Testis (tissue), 3 donors: ENCODE results near the gene COX6B2. TPM values are rescaled to one million over a fixed set of nuclear protein-coding genes. Genes with fewer than 3 reads are reported as not detected.

ENCODE experiments used
- DNase-seq: peaks from one replicate; pipeline ENCODE4 v3.0.0-alpha.2; 2019
- H3K27ac ChIP-seq, 2 donors: fragments of 200-600 bp; sonication (generic); one replicate each; pipeline ENCODE4 v1.5.1; 2019
- H3K27me3 ChIP-seq: fragments of 200-600 bp; sonication (generic); one replicate; pipeline ENCODE4 v1.5.1; 2019
- H3K36me3 ChIP-seq: fragments of 200-600 bp; sonication (generic); one replicate; pipeline ENCODE4 v1.5.1; 2017; ENCODE audit warnings: low read depth; ENCODE audit errors: missing control alignments
- H3K4me1 ChIP-seq: fragments of 200-600 bp; sonication (generic); one replicate; pipeline ENCODE4 v1.5.1; 2019
- H3K4me3 ChIP-seq, 2 donors: fragments of 200-600 bp; sonication (generic); one replicate each; pipeline ENCODE4 v1.5.1; 2017 to 2019
- H3K9me3 ChIP-seq: fragments of 200-600 bp; sonication (generic); one replicate; pipeline ENCODE4 v1.5.1; 2017
- CTCF ChIP-seq, 3 experiments: fragments of 450-650 bp in 2 of 3; fragments of 200-600 bp in 1 of 3; sonication (generic) in 1 of 3; IDR thresholded peaks; one replicate each; pipeline ENCODE4 v1.5.1; 2016 to 2019; ENCODE audit warnings: antibody characterized with exemption in 3 of 3, mild to moderate bottlenecking in 2 of 3, moderate library complexity in 1 of 3
- POLR2A ChIP-seq: fragments of 450-650 bp; IDR thresholded peaks from one replicate; pipeline ENCODE4 v1.6.1; 2017; ENCODE audit warnings: antibody characterized with exemption, mild to moderate bottlenecking, moderate library complexity
- WGBS, 2 donors: methylation state at CpG; one replicate each; pipeline ENCODE4 v1.1.5; 2018; 5-methylcytosine and 5-hydroxymethylcytosine counted together
- intact Hi-C: fragments of 100-400 bp; cut with DNase I; formaldehyde crosslinking; loops from one replicate; pipeline ENCODE4 v1.15.1; 2023; ENCODE audit warnings: low total_unique reads
- polyA plus RNA-seq: library from polyadenylated mRNA; stranded (reverse); fragments of 350-450 nt; fragmentation: Illumina TruSeq; extraction: RNeasy Lipid Tissue Mini Kit (QIAGEN cat#74804); gene quantifications from one replicate; pipeline ENCODE4 v1.2.3, GENCODE V29; 2014; ENCODE audit warnings: low read depth, low replicate concordance; ENCODE audit not compliant: insufficient read depth
- total RNA-seq, 2 donors: library from RNA; depleted of rRNA; stranded (reverse); fragments of >200 nt; gene quantifications; one replicate each; pipeline ENCODE4 v1.2.3, GENCODE V29; 2016

Gene COX6B2
- total and polyA plus RNA-seq, 3 donors from 2014 or later, result 27.9 to 171 (median 47.5) TPM

GRCh38 chr19:55311397-55311796 lies 43.1 kb downstream of the COX6B2 start:
- Histone ChIP-seq H3K4me3 (no peak overlapping the region), H3K36me3 (no peaks in the 10 kb centered on the region), H3K4me1 (no peaks in the 10 kb centered on the region), H3K27me3 (no peaks in the 10 kb centered on the region), H3K27ac (no peak overlapping the region), H3K9me3 (no peaks in the 10 kb centered on the region)
- intact Hi-C loops, result no loop called here
- no peak for DNase-seq
- TF ChIP-seq POLR2A (no peak), CTCF (IDR thresholded peaks at IDR 0.05) (no peak)
- WGBS, 2 donors, result 80 to 82% methylated on average over 6 to 8 of the region's 9 CpGs

- H3K27me3 ChIP-seq, result no peaks in the 10 kb centered on the region
- no peak for TF ChIP-seq POLR2A
- TF ChIP-seq CTCF (IDR thresholded peaks at IDR 0.05), result no peak
- no peak overlapping the region for H3K27ac ChIP-seq
- H3K36me3 ChIP-seq, result no peaks in the 10 kb centered on the region
- intact Hi-C loops, result no loop called here
- DNase-seq, result no peak
- H3K4me1 ChIP-seq, result no peaks in the 10 kb centered on the region
- no peak overlapping the region for H3K4me3 ChIP-seq
- H3K9me3 ChIP-seq, result no peaks in the 10 kb centered on the region
- WGBS, 2 donors, result 81 to 90% methylated on average over 7 of the region's 7 CpGs
Observed at GRCh38 chr19:55310498-55310897, 44.0 kb downstream of the COX6B2 start.

- TF ChIP-seq POLR2A, result no peak
- TF ChIP-seq CTCF (IDR thresholded peaks at IDR 0.05), result no peak
- no peaks in the 10 kb centered on the region for H3K9me3 ChIP-seq
Observed at GRCh38 chr19:55309448-55309847, 45.1 kb downstream of the COX6B2 start.

GRCh38 chr19:55308281-55308680 lies 46.2 kb downstream of the COX6B2 start:
- Histone ChIP-seq H3K4me1 (no peaks in the 10 kb centered on the region), H3K27ac (no peak overlapping the region), H3K9me3 (no peaks in the 10 kb centered on the region), H3K36me3 (no peaks in the 10 kb centered on the region), H3K27me3 (no peaks in the 10 kb centered on the region), H3K4me3 (no peak overlapping the region)
- TF ChIP-seq POLR2A, result no peak
- no peak for TF ChIP-seq CTCF (IDR thresholded peaks at IDR 0.05)
- intact Hi-C loops, result no loop called here
- 92 to 97% methylated on average over 5 to 11 of the region's 11 CpGs for WGBS, 2 donors
- DNase-seq, result no peak

More at GRCh38 chr19:55309448-55309847, 45.1 kb downstream of the COX6B2 start:
- H3K27me3 ChIP-seq, result no peaks in the 10 kb centered on the region
- no peak overlapping the region for H3K27ac ChIP-seq
- WGBS, 2 donors, result 93 to 97% methylated on average over 5 of the region's 5 CpGs
- intact Hi-C loops, result no loop called here
- DNase-seq, result no peak
- H3K36me3 ChIP-seq, result no peaks in the 10 kb centered on the region
- no peaks in the 10 kb centered on the region for H3K4me1 ChIP-seq
- no peak overlapping the region for H3K4me3 ChIP-seq

DNA sequence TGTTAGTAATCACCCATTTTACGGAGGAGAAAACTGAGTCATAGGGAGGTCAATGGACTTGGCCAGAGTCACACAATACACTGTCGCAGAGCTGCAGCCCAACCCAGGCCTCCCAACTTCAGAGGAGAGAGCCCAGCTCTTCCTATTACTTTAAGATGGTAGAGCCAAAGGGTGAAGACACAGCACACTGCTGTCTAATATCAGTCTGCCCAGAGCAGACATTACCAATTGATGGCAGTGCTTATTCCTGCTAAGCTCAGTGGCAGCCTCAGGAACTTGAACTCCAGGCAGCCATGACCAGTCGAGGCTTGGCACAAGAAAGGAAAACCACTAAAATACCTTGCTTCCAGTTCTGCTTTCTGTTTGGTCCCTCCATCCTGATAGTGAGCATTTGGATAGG lies 47.8 kb downstream of the COX6B2 start:
- no peaks in the 10 kb centered on the region for H3K36me3 ChIP-seq
- intact Hi-C loops, result no loop called here
- DNase-seq, result no peak
- 84 to 91% methylated on average over 3 of the region's 3 CpGs for WGBS, 2 donors
- TF ChIP-seq CTCF (IDR thresholded peaks at IDR 0.05), result no peak
- no peak for TF ChIP-seq POLR2A
- no peaks in the 10 kb centered on the region for H3K4me1 ChIP-seq
- no peaks in the 10 kb centered on the region for H3K27me3 ChIP-seq
- H3K4me3 ChIP-seq, result no peak overlapping the region
- no peak overlapping the region for H3K27ac ChIP-seq
- H3K9me3 ChIP-seq, result no peaks in the 10 kb centered on the region
